Measurements from ENCODE around the gene LDAH. TPM values are rescaled to one million over a fixed set of nuclear protein-coding genes. Genes with fewer than 3 reads are reported as not detected.

Gene LDAH
- total and polyA plus RNA-seq, 2 experiments from 2014 or later = 12.1 to 37.5 TPM

GRCh38 chr2:20647738-20648137, 175.2 kb downstream of the LDAH start:
- H3K9me3 Mint-ChIP-seq = no peaks in the 10 kb centered on the region; the same call in 2 of the 3 replicates

More at GRCh38 chr2:20647738-20648137, 175.2 kb downstream of the LDAH start:
- H2AFZ ChIP-seq = no peak overlapping the region
- H3K4me1 ChIP-seq (ENCODE audit: insufficient read depth) = peaks cover 14% of the 10 kb centered on the region
- Mint-ChIP-seq H3K4me3 (no peak overlapping the region), H3K27me3 (ENCODE audit: insufficient read depth, low read depth, poor library complexity) (peaks cover 20% of the 10 kb centered on the region), H3K4me1 (peaks cover 26% of the 10 kb centered on the region), H3K27ac (no peak overlapping the region), H3K36me3 (ENCODE audit: low read depth) (no peaks in the 10 kb centered on the region; the same call in 1 of the 3 replicates)
- H3K27ac ChIP-seq (ENCODE audit: low read depth) = no peak overlapping the region
- no peaks in the 10 kb centered on the region for H3K9me2 ChIP-seq (ENCODE audit: insufficient read depth)
- no peaks in the 10 kb centered on the region for H3K36me3 ChIP-seq (ENCODE audit: insufficient read depth)
- TF ChIP-seq JUNB (IDR thresholded peaks at IDR 0.05; ENCODE audit: unreplicated experiment) (no peak), ZNF462 (CRISPR knock-in tag; IDR thresholded peaks at IDR 0.05) (no peak), CREB1 (CRISPR knock-in tag; IDR thresholded peaks at IDR 0.05; ENCODE audit: low read depth) (no peak), EZH2phosphoT487 (IDR thresholded peaks at IDR 0.05; ENCODE audit: unreplicated experiment) (no peak), CTCF (conservative IDR thresholded peaks at IDR 0.05; ENCODE audit: low read depth in 2 of 2) (no peak), ETS1 (IDR thresholded peaks at IDR 0.05) (no peak), ZNF114 (CRISPR knock-in tag; IDR thresholded peaks at IDR 0.05) (no peak), STAT1 (IDR thresholded peaks at IDR 0.05; ENCODE audit: unreplicated experiment) (no peak), REST (IDR thresholded peaks at IDR 0.05; ENCODE audit: unreplicated experiment) (no peak), ZNF331 (CRISPR knock-in tag; IDR thresholded peaks at IDR 0.05; ENCODE audit: low read depth) (no peak), NANOG (IDR thresholded peaks at IDR 0.05; ENCODE audit: borderline replicate concordance) (no peak), POLR2AphosphoS5 (IDR thresholded peaks at IDR 0.05; ENCODE audit: low read depth) (no peak)
- H3K4me3 ChIP-seq = no peak overlapping the region
- H3K79me2 ChIP-seq (replicated peaks; ENCODE audit: insufficient read depth) = no peaks in the 10 kb centered on the region
- H3F3A ChIP-seq (replicated peaks; ENCODE audit: low read depth) = no peaks in the 10 kb centered on the region
- no peaks in the 10 kb centered on the region for H4K20me1 ChIP-seq (replicated peaks; ENCODE audit: insufficient read depth)
- H3K27me3 ChIP-seq (ENCODE audit: insufficient read depth) = peaks cover 10% of the 10 kb centered on the region; the same call in 1 of the 2 replicates
- H3K4me2 ChIP-seq = no peak overlapping the region
- ATAC-seq (no peak), DNase-seq (ENCODE audit: low spot score) (no peak)

Data from GM23338 (cell line).